Peyer's patch (tissue), 4 donors: Measurements from ENCODE around the gene EMC10.

Experiments used
- POLR2A ChIP-seq, 2 donors: fragments of 450-650 bp; IDR thresholded peaks; one replicate each; pipeline ENCODE4 v1.5.1; 2017; ENCODE audit warnings: antibody characterized with exemption in 2 of 2, mild to moderate bottlenecking in 2 of 2, moderate library complexity in 2 of 2
- TF ChIP-seq, protein P1 (sequence below), 6 experiments: fragments of 450-650 bp in 4 of 6; fragments of 200-600 bp in 2 of 6; sonication (generic) in 1 of 6; IDR thresholded peaks; one replicate each; pipeline ENCODE4 v1.5.1; 2017 to 2019; ENCODE audit warnings: antibody characterized with exemption in 6 of 6, mild to moderate bottlenecking in 3 of 6, moderate library complexity in 1 of 6

DNA sequence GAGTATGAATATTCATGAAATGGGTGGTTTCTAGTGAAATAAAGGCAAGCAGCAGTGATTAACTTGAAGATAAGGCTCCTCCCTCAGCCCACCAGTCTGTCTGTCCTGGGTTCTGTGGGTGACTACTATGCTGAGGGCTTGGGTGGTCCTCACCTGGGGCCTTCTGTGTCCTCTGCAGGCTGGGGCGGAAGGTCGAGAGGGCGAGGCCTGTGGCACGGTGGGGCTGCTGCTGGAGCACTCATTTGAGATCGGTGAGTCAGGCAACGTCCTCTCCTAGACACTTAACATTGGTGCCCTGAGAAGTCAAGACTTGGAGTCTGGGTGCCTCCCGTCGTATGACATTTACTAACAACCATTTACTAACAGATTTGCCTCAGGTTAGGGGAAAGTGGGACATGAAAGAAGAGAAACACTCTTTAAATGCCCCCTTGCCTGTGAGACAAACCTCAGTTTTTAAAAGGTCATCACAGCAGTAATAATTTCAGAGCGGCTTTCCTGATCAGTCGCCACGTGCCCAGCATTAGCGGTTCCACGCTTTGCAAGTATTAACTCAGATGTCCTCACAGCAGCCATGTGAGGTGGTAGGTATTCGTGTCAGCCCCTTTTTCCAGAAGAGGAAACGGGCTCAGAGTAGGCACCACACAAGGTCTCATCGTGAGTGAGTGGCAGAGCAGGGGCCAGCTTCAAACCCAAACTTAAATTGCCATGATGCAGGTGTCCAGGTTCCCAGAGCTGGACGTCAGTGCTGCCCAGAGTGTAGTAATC is 1.6 kb downstream of the EMC10 start:
- TF ChIP-seq, protein P1, sequence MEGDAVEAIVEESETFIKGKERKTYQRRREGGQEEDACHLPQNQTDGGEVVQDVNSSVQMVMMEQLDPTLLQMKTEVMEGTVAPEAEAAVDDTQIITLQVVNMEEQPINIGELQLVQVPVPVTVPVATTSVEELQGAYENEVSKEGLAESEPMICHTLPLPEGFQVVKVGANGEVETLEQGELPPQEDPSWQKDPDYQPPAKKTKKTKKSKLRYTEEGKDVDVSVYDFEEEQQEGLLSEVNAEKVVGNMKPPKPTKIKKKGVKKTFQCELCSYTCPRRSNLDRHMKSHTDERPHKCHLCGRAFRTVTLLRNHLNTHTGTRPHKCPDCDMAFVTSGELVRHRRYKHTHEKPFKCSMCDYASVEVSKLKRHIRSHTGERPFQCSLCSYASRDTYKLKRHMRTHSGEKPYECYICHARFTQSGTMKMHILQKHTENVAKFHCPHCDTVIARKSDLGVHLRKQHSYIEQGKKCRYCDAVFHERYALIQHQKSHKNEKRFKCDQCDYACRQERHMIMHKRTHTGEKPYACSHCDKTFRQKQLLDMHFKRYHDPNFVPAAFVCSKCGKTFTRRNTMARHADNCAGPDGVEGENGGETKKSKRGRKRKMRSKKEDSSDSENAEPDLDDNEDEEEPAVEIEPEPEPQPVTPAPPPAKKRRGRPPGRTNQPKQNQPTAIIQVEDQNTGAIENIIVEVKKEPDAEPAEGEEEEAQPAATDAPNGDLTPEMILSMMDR (IDR thresholded peaks at IDR 0.05): no peak
- no peak for TF ChIP-seq POLR2A (IDR thresholded peaks at IDR 0.05)
